Measurements from ENCODE around the gene ANKFN1.

The ANKFN1 gene

DNA sequence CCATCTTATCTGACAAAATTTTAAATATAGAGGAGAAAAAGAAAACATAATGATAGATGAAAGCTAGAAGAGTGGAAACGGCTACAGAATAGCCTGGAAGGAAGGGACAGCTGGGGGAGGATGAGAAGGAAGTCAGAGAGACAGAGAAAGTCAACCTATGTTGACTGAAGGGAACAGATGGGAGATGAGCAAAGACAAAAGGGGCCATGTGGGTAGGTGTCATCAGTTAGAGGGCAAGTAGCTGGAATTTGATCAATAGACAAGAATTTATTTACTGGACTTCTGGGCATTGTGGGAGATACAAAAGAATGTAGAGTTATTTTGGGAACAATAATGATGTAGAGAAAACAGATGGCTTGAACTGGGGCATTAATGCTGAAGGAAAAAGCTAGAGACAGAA is 194.4 kb downstream of the ANKFN1 start:
- no peaks in the 10 kb centered on the region for H3K9me3 ChIP-seq (replicated peaks; ENCODE audit: insufficient read depth, low read length)
- no peaks in the 10 kb centered on the region for H3K4me1 ChIP-seq (ENCODE audit: low read length)
- DNase-seq: no peak
- no peak overlapping the region for H3K4me2 ChIP-seq (ENCODE audit: low read depth, low read length)
- H2AFZ ChIP-seq (ENCODE audit: low read length): no peak overlapping the region
- no peaks in the 10 kb centered on the region for H3K27me3 ChIP-seq (replicated peaks; ENCODE audit: insufficient read depth, low read length)
- H3F3A ChIP-seq (ENCODE audit: insufficient read depth, low read length): no peaks in the 10 kb centered on the region
- H3K79me2 ChIP-seq (ENCODE audit: low read length): no peaks in the 10 kb centered on the region
- no peaks in the 10 kb centered on the region for H4K20me1 ChIP-seq (ENCODE audit: insufficient read depth, low read length)
- no peak overlapping the region for H3K27ac ChIP-seq (ENCODE audit: low read length)
- no peak for TF ChIP-seq EZH2phosphoT487 (IDR thresholded peaks at IDR 0.05; ENCODE audit: low read length)
- no peak for TF ChIP-seq CTCF (IDR thresholded peaks at IDR 0.05; ENCODE audit: low read length)
- no peak for TF ChIP-seq EZH2 (optimal IDR thresholded peaks at IDR 0.05; ENCODE audit: low read depth, low read length)
- H3K9ac ChIP-seq (ENCODE audit: low read length): no peak overlapping the region
- no peak overlapping the region for H3K4me3 ChIP-seq (ENCODE audit: low read length)
- H3K36me3 ChIP-seq (replicated peaks; ENCODE audit: insufficient read depth, low read length): no peaks in the 10 kb centered on the region
- H3K9me2 ChIP-seq (replicated peaks; ENCODE audit: insufficient read depth, low read length): no peaks in the 10 kb centered on the region

- Histone ChIP-seq H3K4me2 (ENCODE audit: low read depth, low read length) (no peak overlapping the region), H3K4me3 (ENCODE audit: low read length) (no peak overlapping the region)
Measured at GRCh38 chr17:56350592-56350991, 197.3 kb downstream of the ANKFN1 start.

GRCh38 chr17:56351675-56352074 is 198.4 kb downstream of the ANKFN1 start:
- Histone ChIP-seq H2AFZ (ENCODE audit: low read length) (no peak overlapping the region), H4K20me1 (ENCODE audit: insufficient read depth, low read length) (no peaks in the 10 kb centered on the region), H3K9me2 (replicated peaks; ENCODE audit: insufficient read depth, low read length) (no peaks in the 10 kb centered on the region), H3K9me3 (replicated peaks; ENCODE audit: insufficient read depth, low read length) (no peaks in the 10 kb centered on the region), H3K79me2 (ENCODE audit: low read length) (no peaks in the 10 kb centered on the region), H3F3A (ENCODE audit: insufficient read depth, low read length) (no peaks in the 10 kb centered on the region), H3K4me1 (ENCODE audit: low read length) (no peaks in the 10 kb centered on the region), H3K27ac (ENCODE audit: low read length) (no peak overlapping the region), H3K4me2 (ENCODE audit: low read depth, low read length) (no peak overlapping the region), H3K27me3 (replicated peaks; ENCODE audit: insufficient read depth, low read length) (no peaks in the 10 kb centered on the region), H3K4me3 (ENCODE audit: low read length) (no peak overlapping the region), H3K9ac (ENCODE audit: low read length) (no peak overlapping the region), H3K36me3 (replicated peaks; ENCODE audit: insufficient read depth, low read length) (no peaks in the 10 kb centered on the region)
- no peak for DNase-seq
- TF ChIP-seq EZH2 (optimal IDR thresholded peaks at IDR 0.05; ENCODE audit: low read depth, low read length): no peak
- TF ChIP-seq CTCF (IDR thresholded peaks at IDR 0.05; ENCODE audit: low read length): no peak
- TF ChIP-seq EZH2phosphoT487 (IDR thresholded peaks at IDR 0.05; ENCODE audit: low read length): no peak

More at GRCh38 chr17:56350592-56350991, 197.3 kb downstream of the ANKFN1 start:
- no peak overlapping the region for H2AFZ ChIP-seq (ENCODE audit: low read length)
- H4K20me1 ChIP-seq (ENCODE audit: insufficient read depth, low read length): no peaks in the 10 kb centered on the region
- H3K9ac ChIP-seq (ENCODE audit: low read length): no peak overlapping the region
- H3K36me3 ChIP-seq (replicated peaks; ENCODE audit: insufficient read depth, low read length): no peaks in the 10 kb centered on the region
- H3K79me2 ChIP-seq (ENCODE audit: low read length): no peaks in the 10 kb centered on the region
- H3K9me3 ChIP-seq (replicated peaks; ENCODE audit: insufficient read depth, low read length): no peaks in the 10 kb centered on the region
- no peaks in the 10 kb centered on the region for H3F3A ChIP-seq (ENCODE audit: insufficient read depth, low read length)
- no peak for DNase-seq
- no peaks in the 10 kb centered on the region for H3K4me1 ChIP-seq (ENCODE audit: low read length)
- H3K27ac ChIP-seq (ENCODE audit: low read length): no peak overlapping the region
- no peaks in the 10 kb centered on the region for H3K27me3 ChIP-seq (replicated peaks; ENCODE audit: insufficient read depth, low read length)
- TF ChIP-seq CTCF (IDR thresholded peaks at IDR 0.05; ENCODE audit: low read length): no peak
- no peak for TF ChIP-seq EZH2phosphoT487 (IDR thresholded peaks at IDR 0.05; ENCODE audit: low read length)
- TF ChIP-seq EZH2 (optimal IDR thresholded peaks at IDR 0.05; ENCODE audit: low read depth, low read length): no peak
- H3K9me2 ChIP-seq (replicated peaks; ENCODE audit: insufficient read depth, low read length): no peaks in the 10 kb centered on the region

Data from MM.1S (cell line).